Ovary (tissue), 3 donors: ENCODE data around the gene FBN1.

ENCODE experiments used
- CTCF ChIP-seq, 3 donors: fragments of 450-650 bp in 2 of 3; fragments of 200-600 bp in 1 of 3; IDR thresholded peaks; one replicate each; pipeline versions ENCODE4 v1.5.1 to v1.8.0; 2016 to 2022; ENCODE audit warnings: antibody characterized with exemption in 3 of 3, mild to moderate bottlenecking in 1 of 3
- POLR2A ChIP-seq: fragments of 450-650 bp; IDR thresholded peaks from one replicate; pipeline ENCODE4 v1.6.1; 2017; ENCODE audit warnings: antibody characterized with exemption, mild to moderate bottlenecking, moderate library complexity
- donor health status: DM: no; HTN: no; CAD: no.

- no peak for TF ChIP-seq CTCF (IDR thresholded peaks at IDR 0.05)
- TF ChIP-seq POLR2A = no peak
These were observed 152.3 kb downstream of the FBN1 start for GRCh38 chr15:48493084-48493762.
